ENCODE results near the gene GSC2.

DNA sequence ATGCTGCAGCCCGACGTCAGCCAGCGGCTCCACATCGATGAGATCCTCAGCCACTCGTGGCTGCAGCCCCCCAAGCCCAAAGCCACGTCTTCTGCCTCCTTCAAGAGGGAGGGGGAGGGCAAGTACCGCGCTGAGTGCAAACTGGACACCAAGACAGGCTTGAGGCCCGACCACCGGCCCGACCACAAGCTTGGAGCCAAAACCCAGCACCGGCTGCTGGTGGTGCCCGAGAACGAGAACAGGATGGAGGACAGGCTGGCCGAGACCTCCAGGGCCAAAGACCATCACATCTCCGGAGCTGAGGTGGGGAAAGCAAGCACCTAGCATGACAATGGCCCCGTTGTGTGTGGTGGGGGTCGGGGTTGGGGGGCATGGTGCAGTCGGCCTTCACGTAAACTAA is 17.9 kb downstream of the GSC2 start:
- no peak for TF ChIP-seq ZFX (IDR thresholded peaks at IDR 0.05)
- no peak for TF ChIP-seq CTCF (conservative IDR thresholded peaks at IDR 0.05)
